GM19468 (cell line): Measurements from ENCODE around the gene DNAH1.

Experiments used
- ATAC-seq: cut with Tn5 transposase; IDR thresholded peaks from one replicate; pipeline ENCODE4 v1.9.1; 2021; ENCODE audit warnings: mild to moderate bottlenecking, moderate library complexity, moderate number of reproducible peaks; ENCODE audit not compliant: unreplicated experiment; ENCODE audit errors: extremely low read depth

Gene DNAH1

GRCh38 chr3:52383446-52383845 lies 67.3 kb downstream of the DNAH1 start:
- no peak for ATAC-seq

- ATAC-seq: no peak
These were observed 68.1 kb downstream of the DNAH1 start for GRCh38 chr3:52384019-52384761.

DNA sequence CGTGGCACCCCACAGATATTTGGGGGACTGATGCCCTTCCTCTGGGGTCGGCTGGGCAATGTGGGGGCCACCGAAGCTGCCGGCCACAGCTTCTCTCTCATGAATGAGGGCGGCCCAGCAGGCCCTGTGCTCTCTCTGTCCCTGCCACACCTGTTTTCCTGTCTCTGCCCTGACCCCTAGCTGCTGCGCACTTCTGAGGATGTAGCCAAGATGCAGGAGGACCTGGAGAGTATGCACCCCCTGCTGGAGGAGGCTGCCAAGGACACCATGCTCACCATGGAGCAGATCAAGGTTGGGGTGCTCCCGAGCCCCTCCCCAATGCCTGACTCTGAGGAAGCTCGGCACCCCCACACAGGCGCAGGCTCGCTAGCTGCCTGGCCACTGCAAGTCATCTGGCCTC lies 69.0 kb downstream of the DNAH1 start:
- no peak for ATAC-seq

DNA sequence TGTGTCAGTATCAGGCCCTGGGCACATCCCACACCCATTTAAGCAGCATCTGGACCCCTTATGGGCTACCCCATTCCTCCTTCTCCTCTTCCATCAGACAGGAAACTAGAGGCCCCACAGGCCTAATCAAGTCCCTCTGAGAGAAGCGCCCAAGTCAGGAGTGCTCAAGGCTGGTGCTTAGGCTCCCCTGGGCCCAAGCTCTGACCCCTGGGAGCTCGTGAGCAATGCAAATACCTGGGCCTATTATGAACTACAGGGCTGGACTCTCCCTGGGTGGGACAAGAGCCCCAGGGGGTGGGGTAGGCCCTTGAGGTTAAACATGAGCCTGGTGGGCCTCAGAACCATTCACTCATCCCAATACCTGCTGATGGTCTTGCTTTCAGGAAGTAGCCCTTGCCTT lies 71.4 kb downstream of the DNAH1 start:
- no peak for ATAC-seq

DNA sequence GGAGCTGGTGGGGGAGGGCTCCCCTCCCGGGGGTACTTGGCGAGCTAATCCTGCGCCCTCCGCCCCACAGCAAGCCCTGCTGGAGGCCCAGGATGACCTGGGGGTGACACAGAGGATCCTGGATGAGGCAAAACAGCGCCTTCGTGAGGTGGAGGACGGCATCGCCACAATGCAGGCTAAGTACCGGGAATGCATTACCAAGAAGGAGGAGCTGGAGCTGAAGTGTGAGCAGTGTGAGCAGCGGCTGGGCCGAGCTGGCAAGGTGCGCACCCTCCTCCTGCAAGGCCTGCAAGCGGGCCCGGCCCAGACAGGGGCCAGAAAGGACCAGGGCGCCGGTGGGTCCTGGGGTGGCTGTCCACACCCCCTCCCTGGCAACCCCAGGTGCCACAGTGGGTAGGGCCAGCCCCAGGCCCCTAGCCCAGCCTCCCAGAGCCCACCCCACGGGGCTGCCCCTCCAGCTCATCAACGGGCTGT lies 72.3 kb downstream of the DNAH1 start:
- ATAC-seq: no peak

- ATAC-seq: no peak
These were observed 72.8 kb downstream of the DNAH1 start for GRCh38 chr3:52388933-52389332.

GRCh38 chr3:52391096-52391495 lies 75.0 kb downstream of the DNAH1 start:
- ATAC-seq: no peak

GRCh38 chr3:52392216-52392930 lies 76.3 kb downstream of the DNAH1 start:
- ATAC-seq: no peak

DNA sequence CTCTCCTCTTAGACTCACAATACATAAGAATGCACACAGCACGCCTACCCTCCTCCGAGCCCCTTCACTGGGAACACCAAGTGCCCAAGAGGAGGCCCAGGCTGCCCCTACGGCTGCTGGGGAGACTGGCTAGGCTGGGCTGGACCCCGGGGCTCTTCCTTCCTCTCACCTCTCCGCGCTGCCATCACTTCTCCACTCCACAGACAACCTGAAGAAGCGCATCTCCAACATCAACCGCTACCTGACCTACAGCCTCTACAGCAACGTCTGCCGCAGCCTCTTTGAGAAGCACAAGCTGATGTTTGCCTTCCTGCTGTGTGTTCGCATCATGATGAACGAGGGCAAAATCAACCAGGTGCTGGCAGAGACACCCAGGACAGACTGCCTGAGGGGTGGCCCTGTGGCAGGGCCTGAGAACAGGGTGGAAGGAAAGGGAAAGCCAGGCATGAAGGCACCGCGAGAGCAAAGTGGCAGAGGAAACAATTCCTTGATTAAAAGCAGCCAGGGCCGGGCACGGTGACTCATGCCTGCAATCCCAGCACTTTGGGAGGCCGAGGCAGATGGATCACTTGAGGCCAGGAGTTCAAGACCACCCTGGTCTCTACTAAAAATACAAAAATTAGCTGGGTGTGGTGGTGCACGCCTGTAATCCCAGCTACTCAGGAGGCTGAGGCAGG lies 77.2 kb downstream of the DNAH1 start:
- ATAC-seq: no peak

DNA sequence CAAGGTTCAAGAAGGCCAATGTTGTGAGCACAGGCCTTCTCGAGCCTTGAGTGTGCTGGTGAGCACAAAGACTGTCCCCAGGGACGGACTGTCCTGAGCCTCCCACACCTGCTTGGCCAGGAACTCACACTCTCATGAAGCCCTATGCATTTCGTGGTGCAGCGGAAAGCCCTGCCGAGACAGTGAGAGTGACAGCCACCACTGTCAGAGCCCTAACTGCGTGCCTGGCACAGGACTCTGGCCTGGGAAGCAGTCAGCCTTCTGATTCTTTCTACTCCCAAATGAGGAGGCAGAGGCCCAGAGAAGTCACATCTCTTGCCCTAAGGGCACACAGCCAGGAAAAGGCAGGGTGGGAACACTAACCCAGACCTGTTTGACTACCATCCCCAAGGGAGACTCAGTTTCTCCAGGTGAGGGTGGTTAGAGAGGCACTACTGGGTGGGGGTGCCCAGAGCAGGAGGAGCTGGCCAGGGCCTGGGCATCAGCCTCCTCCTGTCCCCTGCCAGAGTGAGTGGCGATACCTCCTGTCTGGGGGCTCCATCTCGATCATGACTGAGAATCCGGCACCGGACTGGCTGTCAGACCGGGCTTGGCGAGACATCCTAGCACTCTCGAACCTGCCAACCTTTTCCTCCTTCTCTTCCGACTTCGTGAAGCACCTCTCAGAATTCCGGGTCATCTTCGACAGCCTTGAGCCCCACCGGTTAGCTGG lies 78.0 kb downstream of the DNAH1 start:
- ATAC-seq: no peak

DNA sequence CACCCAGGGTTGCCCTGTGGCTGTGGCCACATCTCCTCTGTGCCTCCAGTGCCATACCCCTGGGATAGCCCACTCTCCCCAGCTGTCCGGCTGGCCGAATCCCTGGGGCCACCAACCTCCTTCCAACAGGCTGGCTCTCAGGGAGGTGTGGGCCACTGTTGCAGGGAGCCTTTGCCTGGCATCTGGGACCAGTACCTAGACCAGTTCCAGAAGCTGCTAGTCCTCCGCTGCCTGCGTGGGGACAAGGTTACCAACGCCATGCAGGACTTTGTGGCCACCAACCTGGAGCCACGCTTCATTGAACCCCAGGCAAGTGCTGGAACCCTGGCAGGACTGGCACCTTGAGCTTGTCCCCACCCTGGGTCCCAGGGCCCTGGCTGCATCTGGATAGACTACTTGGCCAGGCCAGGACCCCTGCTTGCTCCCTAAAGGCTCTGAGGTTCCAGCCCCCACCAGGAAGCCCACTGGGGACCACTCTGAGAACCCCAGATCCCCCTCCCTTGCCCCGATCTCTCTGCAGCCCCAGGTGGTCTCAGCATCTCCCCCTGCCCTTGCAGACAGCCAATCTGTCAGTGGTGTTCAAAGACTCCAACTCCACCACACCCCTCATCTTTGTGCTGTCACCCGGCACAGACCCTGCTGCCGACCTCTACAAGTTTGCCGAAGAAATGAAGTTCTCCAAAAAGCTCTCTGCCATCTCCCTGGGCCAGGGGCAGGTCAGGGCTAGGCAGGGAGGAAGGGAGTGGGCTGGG lies 78.8 kb downstream of the DNAH1 start:
- ATAC-seq: no peak

- no peak for ATAC-seq
These were observed 79.4 kb downstream of the DNAH1 start for GRCh38 chr3:52395503-52395865.

GRCh38 chr3:52396011-52396906 lies 80.1 kb downstream of the DNAH1 start:
- ATAC-seq: no peak

GRCh38 chr3:52396907-52397591 lies 80.9 kb downstream of the DNAH1 start:
- no peak for ATAC-seq

- no peak for ATAC-seq
These were observed 81.7 kb downstream of the DNAH1 start for GRCh38 chr3:52397676-52398399.

- no peak for ATAC-seq
These were observed 82.6 kb downstream of the DNAH1 start for GRCh38 chr3:52398670-52399081.

GRCh38 chr3:52399131-52399530 lies 83.0 kb downstream of the DNAH1 start:
- ATAC-seq: no peak

- no peak for ATAC-seq
These were observed 83.5 kb downstream of the DNAH1 start for GRCh38 chr3:52399593-52399992.
